PFSK-1 (cell line): ENCODE data around the gene EPHA1.

Source experiments
- POLR2AphosphoS5 ChIP-seq: IDR thresholded peaks from 2 replicates; pipeline ENCODE4 v1.6.1; 2012; ENCODE audit warnings: low read depth, mild to moderate bottlenecking, control low read depth, low read length, moderate library complexity
- TF ChIP-seq, protein P1 (sequence below), 2 experiments: IDR thresholded peaks; 2 replicates each; pipeline versions ENCODE4 v1.6.1 to v1.8.0; 2011 to 2012; ENCODE audit warnings: low read depth in 2 of 2, low read length in 2 of 2, control low read depth in 1 of 2, inconsistent platforms in 1 of 2, mild to moderate bottlenecking in 1 of 2, moderate library complexity in 1 of 2; ENCODE audit not compliant: insufficient read depth in 1 of 2

DNA sequence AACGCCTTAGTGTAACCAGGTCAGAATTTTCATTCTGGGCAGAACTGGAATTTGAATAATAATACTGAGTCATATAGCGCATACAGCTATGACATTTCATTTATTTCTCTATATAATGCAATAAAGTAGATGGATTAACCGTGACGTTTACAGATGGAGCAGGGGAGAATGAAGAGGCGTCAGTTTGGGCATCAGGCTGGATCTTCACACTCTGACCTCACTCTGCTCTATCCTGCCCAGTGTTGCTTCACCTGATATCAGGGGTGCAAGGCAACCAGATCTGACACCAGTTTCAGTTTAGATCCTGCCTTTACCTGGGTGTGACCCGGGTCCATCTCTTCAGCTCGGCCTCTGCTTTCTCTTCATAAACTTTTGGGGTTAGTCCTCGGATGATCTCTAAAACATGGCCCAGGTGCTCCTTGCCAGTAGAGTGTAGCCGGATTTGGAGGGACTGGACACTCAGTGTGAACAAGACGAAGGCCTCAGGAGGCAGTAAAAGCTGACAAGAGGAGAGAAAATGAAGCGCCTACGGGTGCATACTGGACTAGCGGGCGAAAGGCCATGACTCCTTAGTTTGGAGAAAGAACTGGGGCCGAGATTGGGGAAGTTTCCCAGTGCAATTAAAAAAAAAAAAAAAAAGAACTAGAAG is 28.9 kb downstream of the EPHA1 start:
- TF ChIP-seq, protein P1, sequence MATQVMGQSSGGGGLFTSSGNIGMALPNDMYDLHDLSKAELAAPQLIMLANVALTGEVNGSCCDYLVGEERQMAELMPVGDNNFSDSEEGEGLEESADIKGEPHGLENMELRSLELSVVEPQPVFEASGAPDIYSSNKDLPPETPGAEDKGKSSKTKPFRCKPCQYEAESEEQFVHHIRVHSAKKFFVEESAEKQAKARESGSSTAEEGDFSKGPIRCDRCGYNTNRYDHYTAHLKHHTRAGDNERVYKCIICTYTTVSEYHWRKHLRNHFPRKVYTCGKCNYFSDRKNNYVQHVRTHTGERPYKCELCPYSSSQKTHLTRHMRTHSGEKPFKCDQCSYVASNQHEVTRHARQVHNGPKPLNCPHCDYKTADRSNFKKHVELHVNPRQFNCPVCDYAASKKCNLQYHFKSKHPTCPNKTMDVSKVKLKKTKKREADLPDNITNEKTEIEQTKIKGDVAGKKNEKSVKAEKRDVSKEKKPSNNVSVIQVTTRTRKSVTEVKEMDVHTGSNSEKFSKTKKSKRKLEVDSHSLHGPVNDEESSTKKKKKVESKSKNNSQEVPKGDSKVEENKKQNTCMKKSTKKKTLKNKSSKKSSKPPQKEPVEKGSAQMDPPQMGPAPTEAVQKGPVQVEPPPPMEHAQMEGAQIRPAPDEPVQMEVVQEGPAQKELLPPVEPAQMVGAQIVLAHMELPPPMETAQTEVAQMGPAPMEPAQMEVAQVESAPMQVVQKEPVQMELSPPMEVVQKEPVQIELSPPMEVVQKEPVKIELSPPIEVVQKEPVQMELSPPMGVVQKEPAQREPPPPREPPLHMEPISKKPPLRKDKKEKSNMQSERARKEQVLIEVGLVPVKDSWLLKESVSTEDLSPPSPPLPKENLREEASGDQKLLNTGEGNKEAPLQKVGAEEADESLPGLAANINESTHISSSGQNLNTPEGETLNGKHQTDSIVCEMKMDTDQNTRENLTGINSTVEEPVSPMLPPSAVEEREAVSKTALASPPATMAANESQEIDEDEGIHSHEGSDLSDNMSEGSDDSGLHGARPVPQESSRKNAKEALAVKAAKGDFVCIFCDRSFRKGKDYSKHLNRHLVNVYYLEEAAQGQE (IDR thresholded peaks at IDR 0.05; ENCODE audit: insufficient read depth in 1 of 2, low read depth in 2 of 2, low read length in 2 of 2): no peak
- no peak for TF ChIP-seq POLR2AphosphoS5
